K562 (cell line): Measurements from ENCODE around the gene EMC10. TPM values are rescaled to one million over a fixed set of nuclear protein-coding genes. Genes with fewer than 3 reads are reported as not detected.

Source experiments
- ATAC-seq: fragments of 200-7000 bp; cut with Tn5 transposase; 3 replicates; pipeline ENCODE4 v1.9.1; 2020; ENCODE audit warnings: moderate library complexity
- BruUV-seq: library from RNA; stranded (reverse); fragments of 400-500 nt; replicated peaks from 2 replicates; lab custom pipeline; 2021; lab: Mats Ljungman, UMichigan
- CTCF ChIA-PET: fragments of 300-600 bp; formaldehyde crosslinking; extraction: SDS; loops from one replicate; lab custom pipeline; 2021; ENCODE audit warnings: low intra/inter-chr PET ratio; lab: Yijun Ruan, JAX
- POLR2A ChIA-PET: fragments of 300-600, 350-650 bp; sonication (Branson Sonifier 250); formaldehyde crosslinking; extraction: SDS; loops from one replicate; lab custom pipeline; 2021; ENCODE audit warnings: antibody characterized with exemption, inconsistent platforms; lab: Yijun Ruan, JAX
- DNase-seq, 4 experiments: peaks; one replicate each; pipeline versions ENCODE4 v3.0.0 to v3.0.0-alpha.2; 2011 to 2018; ENCODE audit warnings: low spot score in 3 of 4, mixed read lengths in 3 of 4; ENCODE audit errors: extremely low read depth in 1 of 4
- FAIRE-seq: peaks from 2 replicates; lab custom pipeline; 2011; peaks lifted over from hg19 to GRCh38; lab: Jason Lieb, UNC
- H2AFZ ChIP-seq: 2 replicates; pipeline ENCODE4 v1.6.0; 2011; ENCODE audit warnings: low read depth, low read length, control low read depth, inconsistent platforms
- H3K27ac ChIP-seq: fragments of 200-600 bp; 3 replicates; pipeline ENCODE4 v1.8.0; 2011; ENCODE audit warnings: low read depth, mild to moderate bottlenecking, control low read depth, inconsistent platforms, low read length, moderate library complexity, mixed read lengths; ENCODE audit errors: extremely low read depth
- H3K27me3 ChIP-seq, 2 experiments: fragments of 300-600 bp in 1 of 2; 2 replicates in 1 of 2; 3 replicates in 1 of 2; pipeline versions ENCODE4 v1.6.0 to v1.8.0; 2011; ENCODE audit warnings: inconsistent platforms in 2 of 2, low read length in 2 of 2, mild to moderate bottlenecking in 1 of 2, mixed read lengths in 1 of 2, moderate library complexity in 1 of 2; ENCODE audit not compliant: control insufficient read depth in 2 of 2, insufficient read depth in 2 of 2
- H3K36me3 ChIP-seq: fragments of 300-600 bp; 3 replicates; pipeline ENCODE4 v1.8.0; 2011; ENCODE audit warnings: mild to moderate bottlenecking, low read length, inconsistent platforms; ENCODE audit not compliant: control insufficient read depth, insufficient read depth
- H3K4me1 ChIP-seq, 2 experiments: fragments of 200-600 bp in 1 of 2; replicated peaks in 1 of 2; 2 replicates in 1 of 2; 3 replicates in 1 of 2; pipeline versions ENCODE4 v1.5.1 to v1.8.0; 2011; ENCODE audit warnings: inconsistent platforms in 2 of 2, low read length in 2 of 2, mild to moderate bottlenecking in 1 of 2, mixed read lengths in 1 of 2, moderate library complexity in 1 of 2; ENCODE audit not compliant: control insufficient read depth in 2 of 2, insufficient read depth in 2 of 2
- H3K4me2 ChIP-seq: 2 replicates; pipeline ENCODE4 v1.6.1; 2011; ENCODE audit warnings: low read length, control low read depth, inconsistent platforms, mixed read lengths; ENCODE audit not compliant: insufficient read depth
- H3K4me3 ChIP-seq: fragments of 200-600 bp; sonication (generic), shearing (Covaris generic); 2 replicates; pipeline ENCODE4 v1.5.1; 2016; ENCODE audit warnings: control low read depth, inconsistent platforms
- H3K79me2 ChIP-seq: fragments of 200-600 bp; 3 replicates; pipeline ENCODE4 v1.8.0; 2011; ENCODE audit warnings: low read length, inconsistent platforms; ENCODE audit not compliant: control insufficient read depth, insufficient read depth
- H3K9ac ChIP-seq, 2 experiments: 2 replicates each; pipeline versions ENCODE4 v1.6.0 to v1.6.1; 2011; ENCODE audit warnings: low read depth in 2 of 2, low read length in 2 of 2, control low read depth in 1 of 2, inconsistent platforms in 1 of 2, mild to moderate bottlenecking in 1 of 2, mixed read lengths in 1 of 2; ENCODE audit not compliant: insufficient read depth in 1 of 2
- H3K9me1 ChIP-seq: one replicate; pipeline ENCODE4 v1.6.0; 2011; ENCODE audit warnings: inconsistent platforms, mild to moderate bottlenecking, low read length, moderate library complexity; ENCODE audit not compliant: control insufficient read depth, insufficient read depth
- H3K9me3 ChIP-seq: replicated peaks from 2 replicates; pipeline ENCODE4 v1.5.1; 2011; ENCODE audit warnings: low read depth, low read length, inconsistent platforms; ENCODE audit not compliant: control insufficient read depth, insufficient read depth
- H4K20me1 ChIP-seq: replicated peaks from 2 replicates; pipeline ENCODE4 v1.6.1; 2011; ENCODE audit warnings: low read length, inconsistent platforms, mixed read lengths; ENCODE audit not compliant: control insufficient read depth, insufficient read depth
- EGR1 ChIP-seq: fragments of 450-650 bp; conservative IDR thresholded peaks from 2 replicates; pipeline ENCODE4 v1.6.1; 2017; ENCODE audit warnings: mild to moderate bottlenecking
- ETV1 ChIP-seq: fragments of 450-650 bp; conservative IDR thresholded peaks from 2 replicates; pipeline ENCODE4 v1.6.1; 2016; ENCODE audit warnings: missing genetic modification characterization, control low read depth, low read depth, missing compliant biosample characterization
- MCM5 ChIP-seq: fragments of 450-650 bp; IDR thresholded peaks from 2 replicates; pipeline ENCODE4 v1.6.1; 2016; ENCODE audit warnings: low read depth
- NFIC ChIP-seq: fragments of 450-650 bp; IDR thresholded peaks from 2 replicates; pipeline ENCODE4 v1.6.1; 2017; ENCODE audit warnings: mild to moderate bottlenecking, inconsistent platforms
- POLR2A ChIP-seq: fragments of 450-650 bp; conservative IDR thresholded peaks from 2 replicates; pipeline ENCODE4 v1.6.1; 2016
- POLR2G ChIP-seq: fragments of 200-400 bp; formaldehyde crosslinking; IDR thresholded peaks from 2 replicates; pipeline ENCODE4 v1.6.1; 2017; ENCODE audit warnings: low read depth, mild to moderate bottlenecking, antibody characterized with exemption, low read length, moderate library complexity
- RAD51 ChIP-seq: fragments of 450-650 bp; IDR thresholded peaks from 2 replicates; pipeline ENCODE4 v1.7.1; 2016; ENCODE audit warnings: low read depth, mild to moderate bottlenecking, borderline replicate concordance
- RB1 ChIP-seq: fragments of 450-650 bp; IDR thresholded peaks from 2 replicates; pipeline ENCODE4 v1.6.1; 2017; ENCODE audit warnings: low read depth, mild to moderate bottlenecking
- RBM14 ChIP-seq: fragments of 200-400 bp; formaldehyde crosslinking; IDR thresholded peaks from 2 replicates; pipeline ENCODE4 v1.6.1; 2018; ENCODE audit warnings: low read depth, mild to moderate bottlenecking, low read length, moderate library complexity, borderline replicate concordance; ENCODE audit not compliant: insufficient read depth
- RFX1 ChIP-seq: fragments of 450-650 bp; IDR thresholded peaks from 2 replicates; pipeline ENCODE4 v1.6.1; 2016; ENCODE audit warnings: mild to moderate bottlenecking, moderate library complexity
- SUPT5H ChIP-seq: fragments of 450-650 bp; IDR thresholded peaks from 2 replicates; pipeline ENCODE4 v1.6.1; 2016
- TAF9B ChIP-seq: fragments of 450-650 bp; IDR thresholded peaks from 2 replicates; pipeline ENCODE4 v1.6.1; 2018; ENCODE audit warnings: mild to moderate bottlenecking; ENCODE audit not compliant: partially characterized antibody
- ZBTB1 ChIP-seq: sonication (generic); formaldehyde crosslinking; IDR thresholded peaks from 2 replicates; pipeline ENCODE4 v1.8.1; 2023; ENCODE audit warnings: missing genetic modification reagents, low read depth, mild to moderate bottlenecking, borderline replicate concordance
- ZFP1 ChIP-seq: fragments of 450-650 bp; formaldehyde crosslinking; IDR thresholded peaks from 2 replicates; pipeline ENCODE4 v1.4.0; 2020; ENCODE audit warnings: mild to moderate bottlenecking, mixed read lengths
- ZNF263 ChIP-seq: sonication (generic); formaldehyde crosslinking; IDR thresholded peaks from 2 replicates; pipeline ENCODE4 v1.8.0; 2022; ENCODE audit warnings: mild to moderate bottlenecking, missing genetic modification reagents, borderline replicate concordance
- ZNF431 ChIP-seq: sonication (generic); formaldehyde crosslinking; IDR thresholded peaks from 2 replicates; pipeline ENCODE4 v1.8.0; 2022; ENCODE audit warnings: mild to moderate bottlenecking, missing genetic modification reagents
- WGBS: fragments of 100-300 bp; shearing (Covaris generic); methylation state at CpG from one replicate; pipeline ENCODE4 v1.1.6; 2016; ENCODE audit warnings: low coverage, mixed read lengths; ENCODE audit not compliant: insufficient coverage; ENCODE audit errors: missing lambda C conversion rate; 5-methylcytosine and 5-hydroxymethylcytosine counted together
- in situ Hi-C: fragments of 300-500 bp; cut with MboI; formaldehyde crosslinking; loops from 4 replicates; pipeline ENCODE4 v1.15.0; 2018; ENCODE audit warnings: inconsistent platforms, mixed read lengths
- intact Hi-C: fragments of 100-400 bp; cut with micrococcal nuclease; formaldehyde crosslinking; loops from 2 replicates; pipeline ENCODE4 v1.14.2; 2022
- polyA plus RNA-seq, 8 experiments: library from polyadenylated mRNA; depleted of rRNA in 4 of 8; stranded (reverse) in 5 of 8; unstranded in 3 of 8; fragments of >200 nt; fragmentation: Nextera tagmentation in 2 of 8; fragmentation: Illumina TruSeq in 1 of 8; extraction: Ambion mirVana in 2 of 8; extraction: Trizol in 1 of 8; gene quantifications; 2 replicates each; pipeline versions ENCODE4 v1.2.1 to v1.2.3, GENCODE V29; 2011 to 2014; ENCODE audit warnings: inconsistent platforms in 1 of 8, missing spikeins in 1 of 8
- total RNA-seq, 7 experiments: library from RNA; depleted of rRNA in 6 of 7; stranded (reverse); fragments of >200 nt in 6 of 7; fragmentation: Illumina TruSeq in 2 of 7; extraction: Trizol in 2 of 7; gene quantifications; 2 replicates each; pipeline versions ENCODE4 v1.2.1 to v1.2.3, GENCODE V29; 2011 to 2021; ENCODE audit warnings: low replicate concordance in 1 of 7
- TF ChIP-seq, protein P1 (sequence below): fragments of 250-450 bp; sonication (Bioruptor Pico); IDR thresholded peaks from 2 replicates; pipeline ENCODE4 v1.5.0; 2020; ENCODE audit warnings: mild to moderate bottlenecking, borderline replicate concordance
- TF ChIP-seq, protein P2 (sequence below), 2 experiments: fragments of 450-650 bp in 1 of 2; sonication (generic) in 1 of 2; formaldehyde crosslinking in 1 of 2; IDR thresholded peaks in 1 of 2; conservative IDR thresholded peaks in 1 of 2; 2 replicates each; pipeline versions ENCODE4 v1.6.1 to v1.8.1; 2016 to 2023; ENCODE audit warnings: mild to moderate bottlenecking in 2 of 2, moderate library complexity in 2 of 2, inconsistent platforms in 1 of 2, missing genetic modification reagents in 1 of 2

Gene EMC10
- total and polyA plus RNA-seq, 9 of the 15 experiments (the other 6 are each of a cell fraction or from before 2014, with no cell fraction given) = 1.4 to 46.0 (median 13.1) TPM

- POLR2A ChIA-PET = interaction anchor here (1.0 kb wide), 1 partner anchor 19 kb away, joined by 3 read pairs; no protein-coding TSS in a partner anchor
- 28% methylated on average over 24 of the region's 38 CpGs for WGBS
- intact Hi-C loops (no loop called here), in situ Hi-C loops (no loop called here)
- H3K9ac ChIP-seq = peak overlapping the region in 1 of 2 experiments; percentile 40; a peak in 2 of 4 replicates
- H3K27me3 ChIP-seq = no peaks in the 10 kb centered on the region
- H3K9me1 ChIP-seq = peaks cover 4% of the 10 kb centered on the region
- no peak for DNase-seq
- no peak overlapping the region for H3K27ac ChIP-seq
- FAIRE-seq = no peak
- CTCF ChIA-PET = no interaction called here
- no TSS peak for BruUV-seq
- no peak overlapping the region for H3K4me3 ChIP-seq
- no peaks in the 10 kb centered on the region for H3K9me3 ChIP-seq
- no peaks in the 10 kb centered on the region for H3K36me3 ChIP-seq
- H4K20me1 ChIP-seq = no peaks in the 10 kb centered on the region
- no peaks in the 10 kb centered on the region; the same call in 2 of the 3 replicates for H3K79me2 ChIP-seq
- peaks cover 5 to 67% of the 10 kb centered on the region in 2 experiments; a peak in 4 of 5 replicates for H3K4me1 ChIP-seq
- no peak overlapping the region for H3K4me2 ChIP-seq
- no peak for ATAC-seq
- no peak overlapping the region for H2AFZ ChIP-seq
- TF ChIP-seq NFIC (no peak), POLR2A (0 out of 2 replicates have a peak, but pooled peaks have one; percentile 21), EGR1 (no peak), RB1 (no peak), ETV1 (tag) (no peak), RBM14 (0 out of 2 replicates have a peak, but pooled peaks have one; percentile 24), ZBTB1 (no peak), RAD51 (no peak), POLR2G (peak; percentile 57; the same call in 1 of the 2 replicates), ZFP1 (no peak), MCM5 (no peak), TAF9B (no peak), ZNF431 (CRISPR knock-in tag) (no peak), ZNF263 (CRISPR knock-in tag) (no peak), RFX1 (peak; percentile 85), SUPT5H (0 out of 2 replicates have a peak, but pooled peaks have one; percentile 32)
- TF ChIP-seq, protein P1, sequence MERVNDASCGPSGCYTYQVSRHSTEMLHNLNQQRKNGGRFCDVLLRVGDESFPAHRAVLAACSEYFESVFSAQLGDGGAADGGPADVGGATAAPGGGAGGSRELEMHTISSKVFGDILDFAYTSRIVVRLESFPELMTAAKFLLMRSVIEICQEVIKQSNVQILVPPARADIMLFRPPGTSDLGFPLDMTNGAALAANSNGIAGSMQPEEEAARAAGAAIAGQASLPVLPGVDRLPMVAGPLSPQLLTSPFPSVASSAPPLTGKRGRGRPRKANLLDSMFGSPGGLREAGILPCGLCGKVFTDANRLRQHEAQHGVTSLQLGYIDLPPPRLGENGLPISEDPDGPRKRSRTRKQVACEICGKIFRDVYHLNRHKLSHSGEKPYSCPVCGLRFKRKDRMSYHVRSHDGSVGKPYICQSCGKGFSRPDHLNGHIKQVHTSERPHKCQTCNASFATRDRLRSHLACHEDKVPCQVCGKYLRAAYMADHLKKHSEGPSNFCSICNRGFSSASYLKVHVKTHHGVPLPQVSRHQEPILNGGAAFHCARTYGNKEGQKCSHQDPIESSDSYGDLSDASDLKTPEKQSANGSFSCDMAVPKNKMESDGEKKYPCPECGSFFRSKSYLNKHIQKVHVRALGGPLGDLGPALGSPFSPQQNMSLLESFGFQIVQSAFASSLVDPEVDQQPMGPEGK = no peak
- TF ChIP-seq, protein P2, sequence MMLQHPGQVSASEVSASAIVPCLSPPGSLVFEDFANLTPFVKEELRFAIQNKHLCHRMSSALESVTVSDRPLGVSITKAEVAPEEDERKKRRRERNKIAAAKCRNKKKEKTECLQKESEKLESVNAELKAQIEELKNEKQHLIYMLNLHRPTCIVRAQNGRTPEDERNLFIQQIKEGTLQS (IDR thresholded peaks at IDR 0.05) = no peak
- TF ChIP-seq, protein P2 (CRISPR knock-in tag; conservative IDR thresholded peaks at IDR 0.05) = no peak
These were observed 38.2 kb downstream of the EMC10 start for GRCh38 chr19:50514346-50515167.
